ENCODE measurements around the gene TOX2.

TOX2 gene

DNA sequence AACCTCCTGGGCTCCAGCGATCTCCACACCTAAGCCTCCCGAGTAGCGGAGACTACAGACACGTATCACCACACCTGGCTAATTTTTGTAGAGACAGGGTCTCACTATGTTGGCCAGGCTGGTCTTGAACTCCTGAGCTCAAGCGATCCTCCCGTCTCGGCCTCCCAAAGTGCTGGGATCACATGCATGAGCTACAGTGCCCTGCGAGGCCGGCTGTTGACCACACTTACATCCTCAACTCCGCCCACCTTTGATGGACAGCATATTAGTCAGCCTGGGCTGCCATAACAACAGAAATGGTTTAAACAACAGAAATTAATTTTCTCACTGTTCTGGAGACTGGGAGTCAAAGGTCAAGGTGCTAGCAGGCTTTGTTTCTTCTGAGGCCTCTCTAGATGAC, 164.6 kb downstream of the TOX2 start:
- TF ChIP-seq ZFX (IDR thresholded peaks at IDR 0.05; ENCODE audit: borderline replicate concordance): no peak
- TF ChIP-seq, protein P1, sequence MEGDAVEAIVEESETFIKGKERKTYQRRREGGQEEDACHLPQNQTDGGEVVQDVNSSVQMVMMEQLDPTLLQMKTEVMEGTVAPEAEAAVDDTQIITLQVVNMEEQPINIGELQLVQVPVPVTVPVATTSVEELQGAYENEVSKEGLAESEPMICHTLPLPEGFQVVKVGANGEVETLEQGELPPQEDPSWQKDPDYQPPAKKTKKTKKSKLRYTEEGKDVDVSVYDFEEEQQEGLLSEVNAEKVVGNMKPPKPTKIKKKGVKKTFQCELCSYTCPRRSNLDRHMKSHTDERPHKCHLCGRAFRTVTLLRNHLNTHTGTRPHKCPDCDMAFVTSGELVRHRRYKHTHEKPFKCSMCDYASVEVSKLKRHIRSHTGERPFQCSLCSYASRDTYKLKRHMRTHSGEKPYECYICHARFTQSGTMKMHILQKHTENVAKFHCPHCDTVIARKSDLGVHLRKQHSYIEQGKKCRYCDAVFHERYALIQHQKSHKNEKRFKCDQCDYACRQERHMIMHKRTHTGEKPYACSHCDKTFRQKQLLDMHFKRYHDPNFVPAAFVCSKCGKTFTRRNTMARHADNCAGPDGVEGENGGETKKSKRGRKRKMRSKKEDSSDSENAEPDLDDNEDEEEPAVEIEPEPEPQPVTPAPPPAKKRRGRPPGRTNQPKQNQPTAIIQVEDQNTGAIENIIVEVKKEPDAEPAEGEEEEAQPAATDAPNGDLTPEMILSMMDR (IDR thresholded peaks at IDR 0.05): no peak
- H3K27ac ChIP-seq: no peak overlapping the region

DNA sequence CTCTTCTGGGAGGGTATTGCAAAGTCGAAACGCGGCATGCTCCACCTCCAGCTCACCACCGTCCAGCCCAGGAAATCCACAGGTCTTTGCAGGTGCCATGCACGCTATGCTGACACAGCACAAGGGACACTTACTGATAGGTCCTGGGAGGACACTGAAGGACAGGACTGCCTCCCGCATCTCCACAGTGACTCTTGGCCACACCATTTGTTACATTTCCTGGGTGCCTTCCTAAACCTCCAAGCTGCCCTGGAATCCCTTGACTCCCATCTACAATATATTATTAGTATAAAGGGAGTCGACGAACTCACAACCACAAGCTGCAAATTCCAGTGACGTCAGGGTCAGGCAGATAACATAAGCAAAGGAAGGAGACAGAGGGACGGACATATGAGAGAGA, 165.4 kb downstream of the TOX2 start:
- no peak for TF ChIP-seq ZFX (IDR thresholded peaks at IDR 0.05; ENCODE audit: borderline replicate concordance)
- TF ChIP-seq, protein P1 (IDR thresholded peaks at IDR 0.05): no peak
- H3K27ac ChIP-seq: no peak overlapping the region

DNA sequence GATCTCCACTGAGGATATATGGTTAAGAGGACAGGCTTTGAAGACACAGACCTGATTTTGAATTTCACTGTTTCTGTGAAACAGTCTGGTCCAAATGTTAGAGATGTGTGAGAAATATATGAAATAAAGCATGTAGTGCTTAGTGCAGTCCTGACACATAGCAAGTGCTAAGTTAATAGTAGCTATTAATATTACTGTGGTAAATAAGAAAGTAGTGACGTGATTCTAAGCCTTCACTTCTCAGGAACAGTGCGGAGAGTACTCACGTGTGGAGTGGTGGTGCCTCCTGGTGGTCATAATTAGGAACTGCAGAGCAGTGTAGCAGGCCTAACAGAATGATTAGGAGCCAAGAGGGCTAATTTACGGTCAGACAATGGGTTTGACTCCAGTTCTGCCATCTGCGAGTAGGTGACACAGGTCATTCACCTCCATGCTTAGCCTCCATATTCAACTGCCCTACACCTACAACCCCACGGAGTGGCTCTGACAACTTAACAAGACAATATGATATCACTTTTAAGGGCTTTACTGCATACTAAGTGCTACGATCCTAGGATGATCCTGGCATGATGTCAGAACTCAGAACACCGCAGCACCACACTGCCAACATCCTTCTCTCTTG, 166.1 kb downstream of the TOX2 start:
- no peak for TF ChIP-seq ZFX (IDR thresholded peaks at IDR 0.05; ENCODE audit: borderline replicate concordance)
- TF ChIP-seq, protein P1 (IDR thresholded peaks at IDR 0.05): peak; percentile 89
- H3K27ac ChIP-seq: no peak overlapping the region

DNA sequence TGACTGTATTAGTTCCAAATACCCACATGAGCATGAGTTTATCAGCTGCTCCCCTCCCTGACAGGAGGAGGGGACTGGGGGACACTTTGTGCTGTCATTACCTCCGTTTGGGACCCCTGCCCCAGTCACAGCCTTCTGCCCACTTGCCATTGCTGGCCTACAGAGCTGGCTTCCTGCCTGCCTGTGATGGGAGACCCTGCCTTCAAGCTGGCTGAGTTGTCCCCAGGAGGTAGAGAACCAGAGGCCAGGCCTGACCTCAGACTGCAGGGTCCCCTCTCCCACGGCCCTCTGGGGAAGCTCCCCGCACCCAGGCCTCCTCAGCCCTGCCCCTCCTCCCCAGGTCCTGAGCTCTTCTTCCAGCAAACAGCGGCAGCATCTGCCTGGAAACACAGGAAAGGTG, 166.8 kb downstream of the TOX2 start:
- TF ChIP-seq ZFX (IDR thresholded peaks at IDR 0.05; ENCODE audit: borderline replicate concordance): no peak
- TF ChIP-seq, protein P1 (IDR thresholded peaks at IDR 0.05): no peak
- no peak overlapping the region for H3K27ac ChIP-seq

DNA sequence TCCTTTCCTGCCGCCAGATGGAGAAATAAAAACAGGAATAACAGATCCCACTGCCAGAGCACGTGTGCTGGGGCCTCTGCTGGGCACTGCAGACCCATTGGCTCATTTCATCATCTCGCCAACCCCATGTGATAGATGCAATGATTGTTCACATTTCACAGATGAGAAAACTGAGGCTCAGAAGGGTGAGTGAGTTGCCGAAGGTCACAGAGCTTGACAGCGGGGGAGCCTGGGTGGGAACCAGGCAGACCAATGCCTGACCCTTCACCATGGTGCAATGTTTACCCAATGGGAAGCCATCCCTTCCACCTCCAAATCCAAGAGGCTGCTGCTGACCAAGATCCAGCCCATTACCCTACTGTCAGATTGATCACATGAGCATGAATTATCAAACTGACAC, 167.2 kb downstream of the TOX2 start:
- TF ChIP-seq, protein P1 (IDR thresholded peaks at IDR 0.05): no peak
- TF ChIP-seq ZFX (IDR thresholded peaks at IDR 0.05; ENCODE audit: borderline replicate concordance): no peak
- no peak overlapping the region for H3K27ac ChIP-seq

DNA sequence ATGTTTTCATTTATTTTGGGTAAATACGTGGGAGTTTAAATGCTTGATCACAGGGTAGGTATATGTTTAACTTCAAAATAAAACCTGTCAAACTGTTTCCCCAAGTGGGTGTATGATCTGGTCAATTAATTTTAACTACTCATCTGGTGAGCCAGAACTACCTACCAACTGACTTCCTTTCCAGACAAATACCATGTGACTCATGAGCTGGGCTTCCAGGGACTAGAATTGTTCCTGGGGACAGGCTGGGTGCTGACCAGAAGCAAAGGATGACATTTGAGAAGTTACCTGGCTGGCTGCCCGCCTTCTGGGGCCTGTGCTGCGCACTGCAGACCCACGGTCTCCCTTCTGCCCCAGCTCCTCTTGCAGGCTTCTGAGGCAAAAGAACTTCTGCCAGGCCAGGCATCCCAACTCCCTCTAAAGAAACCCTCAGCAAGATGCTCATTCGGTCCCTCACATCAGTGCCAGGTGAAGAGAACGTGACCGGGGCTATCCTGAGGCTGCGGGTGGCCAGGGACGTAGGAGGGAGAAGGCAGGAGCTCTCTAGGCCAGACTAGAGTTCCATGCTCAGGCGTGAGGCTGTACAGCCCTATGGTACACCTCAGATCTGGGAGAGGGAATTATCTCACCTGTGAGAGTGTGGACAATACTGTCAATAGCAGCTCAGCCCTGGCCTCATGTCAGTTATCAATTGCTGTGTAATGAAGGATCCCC, 168.7 kb downstream of the TOX2 start:
- TF ChIP-seq, protein P1 (IDR thresholded peaks at IDR 0.05): no peak
- TF ChIP-seq ZFX (IDR thresholded peaks at IDR 0.05; ENCODE audit: borderline replicate concordance): no peak
- H3K27ac ChIP-seq: no peak overlapping the region

DNA sequence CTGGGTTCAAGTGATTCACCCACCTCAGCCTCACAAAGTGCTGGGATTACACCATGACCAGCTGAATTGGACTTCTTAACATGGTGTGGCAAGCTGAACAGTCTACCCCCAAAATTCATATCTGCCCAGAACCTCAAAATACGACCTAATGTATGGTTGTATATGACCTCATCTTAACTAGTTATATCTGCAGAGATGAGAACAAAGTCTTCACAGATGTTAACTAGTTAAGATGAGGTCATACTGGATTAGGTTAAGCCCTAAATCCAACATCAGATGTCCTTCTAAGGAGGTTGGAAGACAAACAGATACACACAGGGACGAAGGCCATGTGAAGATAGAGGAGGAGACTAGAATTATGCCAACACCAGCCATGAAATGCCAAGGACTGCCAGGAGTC, 169.8 kb downstream of the TOX2 start:
- H3K27ac ChIP-seq: no peak overlapping the region
- TF ChIP-seq ZFX (IDR thresholded peaks at IDR 0.05; ENCODE audit: borderline replicate concordance): no peak
- TF ChIP-seq, protein P1 (IDR thresholded peaks at IDR 0.05): no peak

All from 22Rv1 (cell line).